Uterus (tissue), 2 donors: ENCODE measurements around the gene YBX3.

Experiments used
- POLR2A ChIP-seq, 2 donors: fragments of 450-650 bp; IDR thresholded peaks; one replicate each; pipeline ENCODE4 v1.6.1; 2016; ENCODE audit warnings: antibody characterized with exemption in 2 of 2, mild to moderate bottlenecking in 1 of 2, moderate library complexity in 1 of 2
- TF ChIP-seq, protein P1 (sequence below), 4 experiments: fragments of 200-600 bp in 2 of 4; fragments of 450-650 bp in 2 of 4; sonication (generic) in 2 of 4; IDR thresholded peaks; one replicate each; pipeline ENCODE4 v1.5.1; 2016 to 2019; ENCODE audit warnings: antibody characterized with exemption in 4 of 4, mild to moderate bottlenecking in 2 of 4, moderate library complexity in 1 of 4

GRCh38 chr12:10730559-10730958 lies 7.4 kb upstream of the YBX3 start:
- TF ChIP-seq, protein P1, sequence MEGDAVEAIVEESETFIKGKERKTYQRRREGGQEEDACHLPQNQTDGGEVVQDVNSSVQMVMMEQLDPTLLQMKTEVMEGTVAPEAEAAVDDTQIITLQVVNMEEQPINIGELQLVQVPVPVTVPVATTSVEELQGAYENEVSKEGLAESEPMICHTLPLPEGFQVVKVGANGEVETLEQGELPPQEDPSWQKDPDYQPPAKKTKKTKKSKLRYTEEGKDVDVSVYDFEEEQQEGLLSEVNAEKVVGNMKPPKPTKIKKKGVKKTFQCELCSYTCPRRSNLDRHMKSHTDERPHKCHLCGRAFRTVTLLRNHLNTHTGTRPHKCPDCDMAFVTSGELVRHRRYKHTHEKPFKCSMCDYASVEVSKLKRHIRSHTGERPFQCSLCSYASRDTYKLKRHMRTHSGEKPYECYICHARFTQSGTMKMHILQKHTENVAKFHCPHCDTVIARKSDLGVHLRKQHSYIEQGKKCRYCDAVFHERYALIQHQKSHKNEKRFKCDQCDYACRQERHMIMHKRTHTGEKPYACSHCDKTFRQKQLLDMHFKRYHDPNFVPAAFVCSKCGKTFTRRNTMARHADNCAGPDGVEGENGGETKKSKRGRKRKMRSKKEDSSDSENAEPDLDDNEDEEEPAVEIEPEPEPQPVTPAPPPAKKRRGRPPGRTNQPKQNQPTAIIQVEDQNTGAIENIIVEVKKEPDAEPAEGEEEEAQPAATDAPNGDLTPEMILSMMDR (IDR thresholded peaks at IDR 0.05): no peak
- no peak for TF ChIP-seq POLR2A (IDR thresholded peaks at IDR 0.05)
